ENCODE results near the gene HDDC2. TPM values are rescaled to one million over a fixed set of nuclear protein-coding genes. Genes with fewer than 3 reads are reported as not detected.

Gene HDDC2
- total and polyA plus RNA-seq, 2 experiments from 2014 or later = 70.6 to 110 TPM

DNA sequence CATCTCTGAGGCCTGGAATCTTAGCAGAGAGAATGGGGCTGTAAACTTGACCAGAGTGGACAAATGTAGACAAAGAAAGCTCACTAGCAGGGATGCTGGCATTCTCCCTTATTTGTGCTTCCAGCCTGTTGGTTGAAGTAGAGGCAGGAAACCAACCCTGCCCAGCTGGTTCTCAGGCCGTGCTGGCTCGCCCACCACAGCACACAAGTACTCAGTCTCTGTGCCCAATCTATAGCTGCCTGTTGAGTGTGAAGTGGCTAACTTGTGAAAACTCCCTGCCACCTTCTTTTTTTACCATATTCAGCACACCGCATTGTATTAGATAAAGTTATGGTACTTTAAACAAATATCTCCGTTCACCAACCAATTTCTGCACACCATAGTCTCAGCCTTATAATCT lies 37.3 kb downstream of the HDDC2 start:
- no peak overlapping the region for H3K27ac ChIP-seq
- no peak overlapping the region for H3K4me2 ChIP-seq
- H3K36me3 ChIP-seq (replicated peaks; ENCODE audit: insufficient read depth, low read depth) = no peaks in the 10 kb centered on the region
- no peaks in the 10 kb centered on the region for H3K4me1 ChIP-seq (ENCODE audit: insufficient read depth)
- no peaks in the 10 kb centered on the region for H3K79me2 ChIP-seq
- H3K4me3 ChIP-seq = no peak overlapping the region
- no peak overlapping the region for H2AFZ ChIP-seq
- H3K9me3 ChIP-seq (ENCODE audit: low read depth) = no peaks in the 10 kb centered on the region
- no peaks in the 10 kb centered on the region for H3K27me3 ChIP-seq
- TF ChIP-seq CTCF (IDR thresholded peaks at IDR 0.05; ENCODE audit: poor library complexity) (no peak), EZH2 (IDR thresholded peaks at IDR 0.05; ENCODE audit: borderline replicate concordance) (no peak), EZH2phosphoT487 (IDR thresholded peaks at IDR 0.05; ENCODE audit: low read depth, severe bottlenecking, unreplicated experiment) (no peak)
- no peaks in the 10 kb centered on the region for H3K9me2 ChIP-seq (replicated peaks; ENCODE audit: insufficient read depth)
- 90% methylated on average over 4 of the region's 4 CpGs for WGBS (ENCODE audit: low lambda C conversion rate, missing lambda C conversion rate)
- no peaks in the 10 kb centered on the region for H4K20me1 ChIP-seq (ENCODE audit: insufficient read depth, poor library complexity, severe bottlenecking)
- no peak for DNase-seq (ENCODE audit: low spot score)

- Histone ChIP-seq H3K27ac (no peak overlapping the region), H3K79me2 (no peaks in the 10 kb centered on the region), H3K4me2 (no peak overlapping the region), H3K4me3 (no peak overlapping the region), H3K9me3 (ENCODE audit: low read depth) (no peaks in the 10 kb centered on the region), H4K20me1 (ENCODE audit: insufficient read depth, poor library complexity, severe bottlenecking) (no peaks in the 10 kb centered on the region), H3K27me3 (no peaks in the 10 kb centered on the region), H2AFZ (no peak overlapping the region), H3K4me1 (ENCODE audit: insufficient read depth) (no peaks in the 10 kb centered on the region), H3K36me3 (replicated peaks; ENCODE audit: insufficient read depth, low read depth) (no peaks in the 10 kb centered on the region), H3K9me2 (replicated peaks; ENCODE audit: insufficient read depth) (no peaks in the 10 kb centered on the region)
- DNase-seq (ENCODE audit: low spot score) = no peak
- TF ChIP-seq CTCF (IDR thresholded peaks at IDR 0.05; ENCODE audit: poor library complexity) (no peak), EZH2phosphoT487 (IDR thresholded peaks at IDR 0.05; ENCODE audit: low read depth, severe bottlenecking, unreplicated experiment) (no peak), EZH2 (IDR thresholded peaks at IDR 0.05; ENCODE audit: borderline replicate concordance) (no peak)
- 95% methylated on average over 12 of the region's 12 CpGs for WGBS (ENCODE audit: low lambda C conversion rate, missing lambda C conversion rate)
Observed at GRCh38 chr6:125262016-125263013, 39.5 kb downstream of the HDDC2 start.

DNA sequence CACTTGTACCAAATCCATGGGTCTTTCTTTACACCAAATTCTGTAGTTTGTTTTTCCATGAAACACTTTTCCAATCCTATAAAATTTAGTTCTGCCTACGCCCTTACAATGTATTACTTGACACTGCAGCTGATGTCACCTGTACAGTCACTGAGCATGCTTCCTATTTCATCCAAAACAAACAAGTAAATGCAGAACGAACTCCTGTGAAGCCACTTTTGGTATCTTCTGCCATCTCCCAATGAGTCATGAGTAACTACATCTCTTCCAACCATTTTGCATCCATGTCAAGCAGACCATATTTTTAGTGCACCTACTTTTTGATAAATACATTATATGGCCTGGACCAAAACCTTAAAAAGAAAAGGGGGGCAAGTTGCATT lies 42.4 kb downstream of the HDDC2 start:
- H3K27me3 ChIP-seq = no peaks in the 10 kb centered on the region
- no peaks in the 10 kb centered on the region for H3K9me3 ChIP-seq (ENCODE audit: low read depth)
- no peak overlapping the region for H2AFZ ChIP-seq
- 94% methylated on average over 2 of the region's 2 CpGs for WGBS (ENCODE audit: low lambda C conversion rate, missing lambda C conversion rate)
- H3K36me3 ChIP-seq (replicated peaks; ENCODE audit: insufficient read depth, low read depth) = no peaks in the 10 kb centered on the region
- no peaks in the 10 kb centered on the region for H3K79me2 ChIP-seq
- H3K4me3 ChIP-seq = no peak overlapping the region
- no peak overlapping the region for H3K27ac ChIP-seq
- no peaks in the 10 kb centered on the region for H3K4me1 ChIP-seq (ENCODE audit: insufficient read depth)
- H4K20me1 ChIP-seq (ENCODE audit: insufficient read depth, poor library complexity, severe bottlenecking) = no peaks in the 10 kb centered on the region
- no peak overlapping the region for H3K4me2 ChIP-seq
- no peak for TF ChIP-seq EZH2phosphoT487 (IDR thresholded peaks at IDR 0.05; ENCODE audit: low read depth, severe bottlenecking, unreplicated experiment)
- TF ChIP-seq EZH2 (IDR thresholded peaks at IDR 0.05; ENCODE audit: borderline replicate concordance) = no peak
- no peak for TF ChIP-seq CTCF (IDR thresholded peaks at IDR 0.05; ENCODE audit: poor library complexity)
- DNase-seq (ENCODE audit: low spot score) = no peak
- no peaks in the 10 kb centered on the region for H3K9me2 ChIP-seq (replicated peaks; ENCODE audit: insufficient read depth)
